HG03432 (cell line): ENCODE results near the gene IFT57.
"Not testable (repeated sequence)": the region's sequence is repeated elsewhere in the genome, so short reads cannot be mapped to it uniquely, and the experiment has no call there.

Experiments
- ATAC-seq: cut with Tn5 transposase; IDR thresholded peaks from one replicate; pipeline ENCODE4 v1.9.1; 2021; ENCODE audit warnings: mild to moderate bottlenecking, moderate library complexity; ENCODE audit not compliant: unreplicated experiment

The IFT57 gene

DNA sequence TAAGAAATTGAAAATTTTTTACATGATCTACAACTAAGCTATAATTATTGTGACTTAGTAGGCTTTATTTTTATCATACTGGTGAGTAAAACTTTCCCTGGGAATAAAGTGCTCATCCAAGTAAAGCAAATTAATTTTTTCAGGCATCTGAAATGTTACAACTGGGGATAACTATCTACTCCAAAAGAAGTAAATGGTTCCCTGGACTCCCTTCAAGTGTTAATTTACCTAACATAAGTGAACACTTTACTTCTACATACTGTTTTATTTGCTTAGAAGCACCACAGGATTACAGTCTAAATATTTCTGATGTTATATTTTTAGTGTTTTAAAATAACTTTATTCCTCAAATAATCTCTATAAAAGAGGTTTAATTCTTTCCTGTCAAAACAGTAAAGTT, 57.8 kb downstream of the IFT57 start:
- ATAC-seq: no peak

DNA sequence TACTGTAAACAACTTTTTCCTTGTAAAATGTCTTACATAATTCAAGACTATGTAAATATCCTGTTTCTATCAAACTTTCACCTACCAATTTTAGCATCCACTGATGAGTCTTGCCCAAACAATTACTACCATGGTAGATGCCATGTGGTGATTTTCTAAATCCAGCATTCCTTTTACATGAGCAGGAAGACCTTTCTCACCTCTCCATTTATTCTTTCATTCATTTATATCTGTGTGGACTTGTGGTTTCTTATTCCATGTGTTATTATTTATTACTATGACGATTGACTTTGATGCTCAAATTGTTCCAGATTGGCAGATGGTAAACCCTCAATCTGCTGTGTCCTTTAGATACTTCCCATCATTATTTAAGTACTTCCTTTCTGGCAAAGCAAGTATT, 62.4 kb downstream of the IFT57 start:
- ATAC-seq: no peak

DNA sequence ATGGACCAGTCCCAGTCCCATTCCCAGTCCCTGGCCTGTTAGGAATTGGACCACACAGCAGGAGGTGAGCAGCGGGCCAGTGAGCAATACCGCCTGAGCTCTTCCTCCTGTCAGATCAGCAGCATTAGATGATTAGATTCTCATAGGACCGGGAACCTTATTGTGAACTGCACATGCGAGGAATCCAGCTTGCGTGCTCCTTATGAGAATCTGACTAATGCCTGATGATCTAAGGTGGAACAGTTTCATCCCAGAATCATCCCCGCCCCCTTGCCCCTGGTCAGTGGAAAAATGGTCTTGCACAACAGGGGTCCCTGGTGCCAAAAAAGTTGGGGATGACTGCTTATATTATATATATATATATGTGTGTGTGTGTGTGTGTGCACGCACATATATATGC, 63.1 kb downstream of the IFT57 start:
- no peak for ATAC-seq

DNA sequence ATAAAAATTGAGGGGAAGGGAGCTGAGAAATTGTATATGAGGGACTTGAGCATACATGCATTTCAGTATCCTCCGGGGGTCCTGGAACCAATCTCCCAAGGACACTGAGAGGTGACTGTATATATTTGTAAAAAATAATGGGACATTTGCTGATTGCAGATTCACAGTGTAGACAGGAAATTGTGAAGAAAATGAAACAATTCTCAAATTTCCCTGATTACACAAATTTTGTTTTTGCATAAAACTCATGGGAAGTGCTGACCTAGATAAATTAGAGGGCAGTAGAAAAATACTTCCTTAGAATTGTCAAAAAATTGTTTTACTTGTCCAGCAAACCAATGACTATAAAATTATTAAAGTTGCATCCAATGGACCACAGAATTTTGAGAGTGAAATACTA, 64.0 kb downstream of the IFT57 start:
- ATAC-seq: no peak

DNA sequence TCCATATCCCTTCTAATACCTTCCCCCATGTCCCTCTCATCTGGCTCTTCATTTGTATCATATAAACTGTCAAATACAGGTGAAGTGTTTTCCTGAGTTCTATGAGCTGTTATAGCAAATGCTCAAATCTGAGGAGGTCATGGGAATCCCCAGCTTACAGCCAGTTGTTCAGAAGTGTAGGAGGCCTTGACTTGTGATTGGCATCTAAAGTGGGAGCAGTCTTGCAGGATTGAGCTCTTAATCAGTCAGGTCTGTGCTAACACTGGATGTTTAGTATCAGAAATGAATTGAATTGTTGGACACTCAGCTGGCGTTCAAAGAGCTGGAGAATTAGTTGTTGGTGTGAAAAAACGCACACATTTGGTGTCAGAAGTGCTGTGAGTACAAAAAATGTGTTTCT, 65.0 kb downstream of the IFT57 start:
- no peak for ATAC-seq

DNA sequence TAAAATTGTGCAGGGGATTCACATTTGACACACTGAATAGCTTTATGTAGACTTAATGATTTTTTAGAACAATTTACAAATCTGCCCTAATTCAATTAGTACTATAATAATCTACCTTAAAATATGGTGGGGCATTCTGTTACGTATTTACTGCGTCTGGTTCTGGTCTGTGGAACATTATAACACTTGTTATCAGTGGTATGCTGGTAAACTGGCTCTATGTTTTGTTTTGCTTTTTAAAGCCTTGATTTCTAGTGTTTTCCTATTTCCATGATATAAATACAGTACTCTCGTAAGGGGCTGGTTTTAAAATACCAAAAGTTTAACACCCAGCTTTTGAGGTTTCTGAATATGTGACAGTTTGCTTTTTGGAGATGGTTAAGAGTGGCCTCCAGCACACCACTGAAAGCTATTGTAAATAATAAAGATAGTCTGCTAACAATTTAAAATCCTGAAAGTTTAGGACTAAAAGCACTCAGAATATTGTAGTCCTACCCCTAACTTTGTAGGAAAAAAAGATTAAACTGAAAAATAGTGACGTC, 65.8 kb downstream of the IFT57 start:
- no peak for ATAC-seq

DNA sequence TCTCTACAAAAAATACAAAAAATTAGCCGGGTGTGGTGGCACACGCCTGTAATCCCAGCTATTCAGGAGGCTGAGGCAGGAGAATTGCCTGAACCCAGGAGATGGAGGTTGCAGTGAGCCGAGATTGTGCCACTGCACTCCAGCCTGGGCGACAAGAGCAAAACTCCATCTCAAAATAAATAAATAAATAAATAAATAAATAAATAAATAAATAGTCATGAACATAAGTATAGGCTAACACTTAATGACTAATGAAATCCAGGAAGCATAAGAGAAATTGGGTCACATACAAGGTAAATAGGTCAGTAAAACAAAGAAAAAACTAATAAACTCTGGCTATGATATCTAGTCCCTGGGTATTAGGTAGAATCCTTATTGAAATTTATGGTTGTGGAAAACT, 66.6 kb downstream of the IFT57 start:
- ATAC-seq: not testable (repeated sequence)

DNA sequence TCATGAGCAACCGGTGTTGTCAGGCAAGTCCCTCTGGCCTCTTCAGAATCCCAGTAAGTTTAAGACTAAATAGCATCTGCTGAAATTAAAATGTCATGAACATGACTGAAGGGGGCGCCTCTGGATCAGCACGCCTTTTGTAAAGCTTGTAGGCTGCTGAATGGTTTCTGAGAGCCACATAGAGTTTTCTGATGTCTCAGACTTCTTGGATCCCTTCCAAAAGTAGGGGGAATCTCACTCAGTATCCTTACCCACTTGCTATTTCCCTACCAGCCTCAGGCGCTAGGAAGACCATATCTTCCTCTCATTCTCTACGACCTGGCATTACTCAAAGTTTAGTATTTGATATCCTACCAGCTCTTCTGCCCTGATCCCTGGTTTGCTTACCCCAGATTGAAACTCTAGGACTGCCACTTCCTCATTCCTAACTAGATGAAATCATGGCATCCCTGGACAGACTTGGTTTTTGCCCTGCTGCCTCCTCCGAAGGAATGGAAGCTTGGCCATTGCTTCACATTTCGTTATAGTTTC, 68.7 kb downstream of the IFT57 start:
- no peak for ATAC-seq

DNA sequence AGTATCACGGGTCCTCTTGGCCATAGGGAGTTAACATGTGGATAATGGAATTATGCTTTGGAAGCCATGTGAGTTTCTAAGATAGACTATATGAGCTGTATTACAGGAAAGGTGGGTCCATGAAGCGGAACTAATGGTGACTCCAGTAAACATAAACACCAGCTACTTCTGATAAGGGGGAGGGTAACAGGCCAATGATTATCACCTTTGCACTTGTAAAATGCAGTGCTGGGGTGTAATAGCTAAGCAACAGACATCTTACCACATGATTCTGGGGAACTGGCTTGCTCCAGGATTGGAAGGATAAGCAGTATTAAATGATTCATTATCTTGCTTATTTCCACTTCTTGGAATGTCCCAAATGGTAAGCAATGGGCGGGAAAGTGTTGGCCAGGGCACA, 70.0 kb downstream of the IFT57 start:
- no peak for ATAC-seq

DNA sequence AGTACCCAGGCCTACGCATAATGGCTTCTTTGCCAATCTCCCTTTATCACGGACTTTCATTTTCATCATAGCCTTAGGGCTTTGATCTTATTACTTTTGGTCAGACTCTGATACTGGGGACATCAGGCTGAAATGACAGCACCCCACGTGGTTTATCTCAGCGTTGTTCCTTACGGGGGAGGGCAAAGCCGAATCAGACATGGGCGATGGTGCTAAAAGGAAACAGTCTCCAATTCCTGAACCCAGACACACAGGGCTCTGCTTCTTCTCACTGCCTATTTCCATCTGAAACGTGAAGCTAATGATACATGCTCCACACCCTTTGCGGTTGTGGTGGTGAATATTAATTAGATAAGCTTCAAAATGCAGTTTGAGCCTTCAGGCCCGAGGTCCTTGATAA, 72.0 kb downstream of the IFT57 start:
- ATAC-seq: no peak

DNA sequence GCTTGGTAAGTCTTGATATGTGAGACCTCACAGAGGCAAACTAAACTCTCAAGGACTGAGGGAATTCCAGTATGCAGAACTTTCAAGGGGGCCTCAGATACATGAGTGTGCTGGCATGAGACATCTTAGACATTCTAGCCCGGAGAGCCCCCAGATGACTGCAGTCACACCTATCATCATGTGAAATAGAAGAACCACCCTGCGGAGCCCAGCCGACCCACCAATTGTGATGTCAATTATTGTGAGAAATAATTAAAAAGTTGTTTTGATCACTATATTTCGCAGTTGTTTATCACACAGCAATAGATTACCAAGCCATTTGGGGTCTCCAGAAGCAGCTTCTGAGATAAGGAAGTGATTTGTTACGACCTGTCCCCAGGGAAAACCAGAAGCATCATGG, 76.1 kb downstream of the IFT57 start:
- no peak for ATAC-seq

DNA sequence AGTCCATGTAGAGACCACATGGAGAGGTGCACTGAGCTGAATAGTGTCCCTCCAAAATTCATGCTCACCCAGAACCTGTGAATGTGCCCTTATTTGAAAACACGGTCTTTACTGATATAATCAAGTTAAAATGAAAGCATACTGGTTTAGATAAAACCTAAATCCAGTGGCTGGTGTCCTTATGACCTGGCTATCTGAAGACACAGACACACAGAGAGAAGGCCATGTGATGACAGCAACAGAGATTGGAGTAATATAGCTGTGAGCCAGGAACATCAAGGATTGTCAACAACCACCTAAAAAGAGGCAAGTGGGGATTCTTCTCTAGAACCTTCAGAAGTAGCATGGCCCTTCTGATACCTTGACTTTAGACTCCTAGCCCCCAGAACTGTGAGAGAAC, 76.6 kb downstream of the IFT57 start:
- no peak for ATAC-seq

DNA sequence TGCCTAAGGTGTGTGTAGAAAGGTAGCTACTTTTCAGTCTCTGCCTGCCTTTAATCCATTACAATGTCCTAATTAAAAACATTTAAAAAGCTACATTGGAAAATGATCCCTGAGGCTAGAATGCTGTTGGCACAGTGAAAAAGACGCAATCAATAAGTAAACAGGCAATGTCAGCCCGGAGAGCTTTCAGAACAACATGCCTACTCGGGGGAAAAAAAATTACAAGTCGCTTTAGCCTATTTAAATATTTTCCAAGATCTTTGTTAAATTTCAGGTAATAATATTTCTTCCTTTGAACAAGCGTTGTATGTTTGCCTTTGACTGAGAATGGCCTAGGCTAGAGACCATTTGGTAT, 84.8 kb downstream of the IFT57 start:
- ATAC-seq: no peak

DNA sequence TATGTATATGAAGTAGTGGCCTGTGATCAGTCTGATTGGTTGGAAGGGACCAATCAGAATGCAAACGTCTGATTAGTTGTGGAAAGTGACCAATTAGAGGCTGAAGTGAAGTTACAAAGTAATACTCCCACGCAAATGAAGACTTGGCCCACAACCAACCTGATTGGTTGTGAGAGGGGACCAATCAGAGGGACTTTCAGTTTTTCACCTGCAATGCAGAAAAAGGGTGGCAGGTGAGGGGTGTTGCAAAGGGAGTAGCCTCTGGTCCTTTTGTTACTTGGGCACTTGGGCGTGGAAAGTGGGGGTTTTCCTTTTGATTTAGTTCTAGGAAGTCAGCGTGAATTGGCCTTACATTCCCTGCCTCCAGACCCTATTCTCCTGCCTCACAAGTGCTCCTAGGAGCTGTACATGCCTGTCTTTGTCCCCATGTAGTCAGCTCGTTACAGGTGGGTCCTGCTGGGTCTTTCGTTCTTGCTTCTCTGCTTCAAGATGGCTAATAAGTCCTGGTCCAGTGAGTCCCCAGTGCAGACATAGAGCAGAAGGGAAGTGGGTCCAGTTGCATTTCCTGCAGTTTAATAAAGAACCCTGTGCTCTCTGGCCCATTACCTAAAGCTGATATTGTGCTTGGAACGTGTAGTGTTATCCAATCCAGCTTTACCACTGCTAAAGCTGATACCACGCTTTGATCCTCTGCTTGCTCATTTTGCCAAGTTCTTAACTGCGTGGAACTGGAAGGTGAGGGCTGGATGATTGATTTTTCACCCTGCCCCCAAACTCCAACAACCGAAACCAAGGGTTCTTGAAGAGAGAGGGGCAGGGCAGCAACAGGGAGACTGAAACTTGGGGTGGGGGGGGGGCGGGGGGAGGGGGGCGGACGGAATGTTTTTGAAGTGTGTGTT, 85.4 kb downstream of the IFT57 start:
- no peak for ATAC-seq

DNA sequence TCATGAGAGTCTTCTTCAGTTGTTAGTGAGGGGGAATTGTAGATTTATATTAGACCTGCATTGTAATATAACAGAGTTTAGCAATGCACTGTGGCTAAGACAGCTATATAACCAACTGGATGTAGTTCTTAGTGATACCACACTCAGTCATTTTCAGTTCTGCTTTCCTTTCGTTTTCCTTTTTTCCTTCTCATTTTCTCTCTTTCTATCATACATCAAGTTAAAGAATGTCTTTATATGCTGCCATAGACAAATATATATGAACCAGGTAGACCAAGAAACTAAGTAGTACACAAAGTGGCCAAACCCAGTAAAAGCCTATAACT, 87.7 kb downstream of the IFT57 start:
- peak; percentile 49 for ATAC-seq

DNA sequence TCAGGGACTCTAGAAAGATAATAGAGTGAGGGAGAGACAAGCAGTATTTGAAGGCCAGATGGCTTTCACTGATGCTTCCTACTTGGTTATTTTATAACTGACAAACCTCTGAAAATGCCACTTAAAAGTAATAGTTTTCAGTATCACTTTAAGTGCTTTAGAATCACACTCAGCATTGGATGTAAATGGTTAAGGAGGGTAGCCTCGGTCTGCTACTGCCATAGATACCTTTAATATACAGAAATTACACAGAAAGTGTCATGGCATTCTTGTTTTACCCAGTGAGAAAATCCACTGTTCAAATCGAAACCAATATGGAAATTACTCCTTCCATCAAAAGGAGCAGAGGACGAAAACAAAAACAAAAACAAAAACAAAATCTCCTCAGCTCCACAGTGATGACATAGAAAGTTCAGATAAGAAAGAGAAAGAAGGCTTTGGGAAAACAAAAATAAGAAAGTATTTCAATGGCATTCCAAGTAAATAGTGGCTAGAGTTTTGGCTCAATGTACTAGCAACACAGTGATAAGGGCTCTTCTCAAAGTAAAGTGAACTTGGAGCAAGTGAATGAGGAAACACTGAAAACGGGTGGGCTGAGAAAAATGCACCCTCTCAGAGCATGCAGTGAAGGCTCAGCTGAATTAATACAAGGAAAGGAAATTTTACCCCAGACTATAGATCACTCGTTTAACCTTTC, 88.2 kb downstream of the IFT57 start:
- peak; percentile 55 for ATAC-seq

DNA sequence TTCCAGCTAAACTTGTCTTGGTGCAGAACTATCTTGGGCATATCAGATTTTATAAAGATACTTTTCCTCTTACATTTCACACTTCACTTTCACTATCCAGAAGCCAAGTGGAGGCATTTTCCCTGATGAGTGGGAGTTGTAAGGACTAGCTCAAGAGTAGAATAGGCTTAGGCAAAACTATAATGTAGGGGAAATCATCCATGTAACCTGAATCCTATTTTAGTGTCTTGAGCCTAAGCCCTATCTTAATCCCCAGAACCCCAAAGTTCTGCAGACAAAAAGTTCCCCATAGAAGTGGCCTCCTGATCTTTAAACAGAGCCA, 89.2 kb downstream of the IFT57 start:
- no peak for ATAC-seq

DNA sequence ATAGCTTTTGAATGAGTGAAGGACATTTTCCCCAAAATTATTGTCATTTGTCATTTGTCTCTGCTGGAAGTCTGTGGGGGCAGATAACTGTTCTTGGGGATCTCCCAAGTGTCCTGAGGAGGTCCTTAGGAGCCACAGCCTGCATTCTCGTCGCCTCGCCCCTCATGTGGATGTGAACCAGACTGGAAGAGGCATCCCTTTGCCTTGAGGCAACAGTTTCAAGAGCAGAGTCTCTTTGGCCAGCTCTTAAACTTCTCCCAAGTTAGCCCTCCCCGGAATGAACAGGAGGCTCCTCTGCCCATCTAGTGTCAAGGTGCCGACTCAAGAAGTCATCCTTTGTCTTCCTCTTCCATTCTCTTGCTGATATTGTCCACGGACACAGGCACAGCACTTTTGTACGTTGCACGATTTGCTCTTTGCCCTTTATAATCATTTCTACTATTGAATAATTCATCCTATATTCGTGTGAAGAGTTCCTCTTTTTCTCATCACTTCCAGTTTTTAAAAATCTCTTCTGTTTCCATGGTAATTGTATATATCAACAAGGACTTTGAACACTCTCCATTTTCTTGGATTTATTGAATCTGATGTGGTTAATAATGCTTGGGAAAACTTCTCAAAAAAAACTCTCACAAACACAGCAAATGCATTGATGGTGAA, 90.6 kb downstream of the IFT57 start:
- ATAC-seq: no peak

DNA sequence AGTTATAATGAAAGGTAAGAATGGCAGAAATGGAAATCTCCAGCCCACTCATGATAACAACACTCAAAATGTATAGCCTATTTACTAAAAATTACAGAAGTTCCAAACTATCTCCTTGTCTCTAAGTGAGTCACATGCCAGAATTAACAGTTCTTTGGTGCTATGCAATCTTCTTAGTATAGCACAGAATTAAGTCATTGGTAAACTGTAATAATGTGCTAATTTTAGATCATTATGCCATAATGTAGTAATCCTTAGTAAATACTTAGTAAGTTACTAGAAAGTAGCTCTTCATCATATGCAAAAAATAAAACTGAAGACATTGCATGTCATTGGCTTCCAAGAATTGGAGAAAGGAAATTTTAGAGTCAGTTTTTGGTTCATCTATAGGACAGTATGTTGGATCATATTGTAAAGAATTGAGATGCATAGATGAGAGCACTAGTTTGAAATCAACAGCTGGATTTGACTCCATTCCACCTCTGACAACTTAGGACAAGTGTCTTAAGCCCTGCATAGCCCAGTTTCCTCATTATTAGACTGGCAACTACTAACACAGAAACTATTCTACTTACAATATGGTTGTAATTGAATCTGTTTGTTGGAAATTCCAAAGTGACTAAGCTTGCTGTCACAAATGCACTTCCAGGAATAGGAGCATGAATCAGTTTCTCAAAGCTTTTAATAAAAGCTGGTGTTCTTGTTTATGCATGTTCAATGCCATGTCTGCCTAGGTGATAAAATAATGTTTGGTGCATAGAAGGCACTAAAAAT, 91.3 kb downstream of the IFT57 start:
- ATAC-seq: no peak

DNA sequence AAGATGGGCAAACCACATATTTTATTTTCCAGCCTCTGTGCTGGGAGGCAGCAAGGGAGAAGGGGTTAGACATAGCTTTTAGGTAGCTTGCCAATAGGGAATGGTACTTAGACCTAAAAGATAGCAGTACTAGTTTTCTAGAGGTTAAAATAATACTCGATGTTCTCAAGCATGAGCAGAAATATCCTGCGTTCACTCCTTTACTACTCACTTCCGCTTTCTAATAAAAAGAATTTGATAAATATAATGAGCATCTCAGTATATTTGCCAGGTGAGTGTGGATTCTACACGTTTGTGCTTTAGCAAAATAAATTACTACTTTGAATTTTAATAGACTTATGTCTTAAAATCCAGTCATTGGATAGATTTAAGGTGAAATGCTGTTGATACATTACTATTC, 92.0 kb downstream of the IFT57 start:
- no peak for ATAC-seq
